WI38 (cell line): ENCODE measurements around the gene OSTM1.

ENCODE experiments used
- H3K4me3 ChIP-seq: 2 replicates; pipeline ENCODE4 v1.5.1; 2011; ENCODE audit warnings: low read depth, mild to moderate bottlenecking, control low read depth, low read length
- CTCF ChIP-seq: IDR thresholded peaks from 2 replicates; pipeline ENCODE4 v1.5.1; 2012; ENCODE audit warnings: low read depth, mild to moderate bottlenecking, control low read depth, low read length

The OSTM1 gene, protein sequence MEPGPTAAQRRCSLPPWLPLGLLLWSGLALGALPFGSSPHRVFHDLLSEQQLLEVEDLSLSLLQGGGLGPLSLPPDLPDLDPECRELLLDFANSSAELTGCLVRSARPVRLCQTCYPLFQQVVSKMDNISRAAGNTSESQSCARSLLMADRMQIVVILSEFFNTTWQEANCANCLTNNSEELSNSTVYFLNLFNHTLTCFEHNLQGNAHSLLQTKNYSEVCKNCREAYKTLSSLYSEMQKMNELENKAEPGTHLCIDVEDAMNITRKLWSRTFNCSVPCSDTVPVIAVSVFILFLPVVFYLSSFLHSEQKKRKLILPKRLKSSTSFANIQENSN

GRCh38 chr6:108074359-108075144 lies at the start of gene OSTM1:
Gene OSTM1, minus strand, starts transcription at chr6:108074741. Its CDS starts 90 bp downstream, at chr6:108074651.
- peak within 1 kb of the TSS; percentile 66 for H3K4me3 ChIP-seq
- TF ChIP-seq CTCF = no peak

DNA sequence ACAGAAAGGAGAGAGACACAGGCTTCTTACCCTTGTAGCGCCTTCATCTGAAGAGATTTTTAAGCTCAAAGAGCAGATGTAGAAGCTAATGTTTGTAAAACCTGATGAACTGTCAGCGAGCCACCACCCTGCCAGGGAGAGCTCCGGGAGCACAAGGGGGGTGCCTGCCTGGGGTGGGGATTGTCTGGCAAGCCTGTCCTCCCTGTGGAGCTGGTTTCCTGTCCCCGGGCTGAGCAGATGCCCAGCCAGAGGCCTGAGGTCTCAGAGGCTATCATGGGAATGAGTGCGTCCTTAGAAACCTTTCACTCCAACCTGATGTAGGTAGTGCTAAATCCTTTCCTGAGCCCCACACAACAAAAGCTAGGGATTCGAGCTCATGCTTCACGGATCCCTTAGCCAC lies 49.4 kb upstream of the OSTM1 start:
- no peak for TF ChIP-seq CTCF
- no peak overlapping the region for H3K4me3 ChIP-seq

DNA sequence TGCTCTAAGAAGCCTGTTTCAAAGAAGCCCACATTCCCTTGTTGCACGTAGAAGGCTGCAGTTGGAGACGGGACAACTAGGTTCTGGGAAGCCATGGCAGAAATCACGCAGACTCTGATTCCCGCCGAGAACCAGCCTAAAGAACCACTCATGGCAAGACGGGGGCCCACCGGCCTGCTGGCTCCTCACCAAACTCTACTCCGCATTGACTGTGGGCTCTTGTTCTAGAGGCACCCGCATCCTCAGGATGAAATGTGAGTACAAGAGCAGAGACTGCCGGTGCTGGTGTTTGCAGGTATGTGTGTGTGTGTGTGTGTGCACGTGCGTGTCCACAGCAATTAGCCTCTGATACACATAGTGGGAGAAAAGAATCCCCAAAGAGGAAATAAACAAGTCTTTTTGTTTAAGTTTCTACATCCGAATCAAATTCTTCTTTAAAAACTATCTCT lies 49.0 kb upstream of the OSTM1 start:
- TF ChIP-seq CTCF = no peak
- H3K4me3 ChIP-seq = no peak overlapping the region

DNA sequence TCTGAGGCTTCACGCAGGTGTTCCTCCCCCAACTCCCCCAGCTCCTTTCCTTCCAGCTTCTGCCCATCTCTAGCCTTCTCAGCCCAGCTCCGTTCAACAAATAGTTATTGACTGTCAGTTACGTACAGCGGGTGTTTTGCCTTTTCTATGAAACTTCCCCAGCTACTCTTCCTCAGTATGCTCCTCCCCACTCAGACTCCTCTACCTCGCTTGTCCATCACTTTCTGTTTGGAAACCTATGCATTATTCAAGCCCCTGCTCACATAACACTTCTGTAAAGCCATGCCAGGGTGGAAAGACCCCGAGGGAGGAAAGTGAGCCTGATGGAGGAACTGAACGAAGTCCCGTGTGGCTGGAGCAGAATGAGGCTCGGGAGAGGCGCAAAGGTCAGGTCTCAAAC lies 47.1 kb upstream of the OSTM1 start:
- TF ChIP-seq CTCF = no peak
- H3K4me3 ChIP-seq = no peak overlapping the region

DNA sequence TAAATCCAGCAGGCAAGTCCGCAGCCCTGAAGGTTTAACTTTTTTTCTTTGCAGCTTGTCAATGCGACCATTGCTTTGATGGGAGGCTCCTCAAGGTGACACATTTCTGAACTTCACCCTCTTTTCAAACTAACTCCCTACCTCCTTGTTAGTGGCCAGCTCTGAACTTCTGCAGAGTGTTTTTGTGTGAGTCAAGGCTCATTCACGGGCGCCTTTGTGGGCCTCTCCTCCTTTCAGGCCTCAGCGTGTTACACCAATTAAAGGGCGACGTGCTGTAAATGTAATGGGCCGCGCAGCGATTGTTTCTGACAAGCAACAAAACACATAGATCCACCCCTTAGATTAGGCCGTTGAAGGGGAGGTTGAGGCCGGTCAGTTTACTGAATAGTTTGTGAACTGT lies 45.8 kb upstream of the OSTM1 start:
- no peak overlapping the region for H3K4me3 ChIP-seq
- no peak for TF ChIP-seq CTCF

GRCh38 chr6:108119769-108120141 lies 45.2 kb upstream of the OSTM1 start:
- TF ChIP-seq CTCF = no peak
- no peak overlapping the region for H3K4me3 ChIP-seq
